Measurements from ENCODE around the gene PRPS2.

Gene PRPS2

GRCh38 chrX:12843061-12843667 is 52.0 kb downstream of the PRPS2 start:
- Histone ChIP-seq H3K9me3 (ENCODE audit: control insufficient read depth in 5 of 5, low read length in 5 of 5) (peaks cover 0 to 3% (median 0%) of the 10 kb centered on the region in 5 donors), H3K4me1 (ENCODE audit: control insufficient read depth in 5 of 5, insufficient read depth in 5 of 5, low read length in 5 of 5) (no peaks in the 10 kb centered on the region), H3K9ac (ENCODE audit: low read length in 5 of 5) (no peak overlapping the region), H3K27ac (ENCODE audit: low read depth, low read length) (no peak overlapping the region), H3K4me3 (ENCODE audit: low read depth in 1 of 5, low read length in 5 of 5) (no peak overlapping the region), H3K36me3 (ENCODE audit: control insufficient read depth in 5 of 5, insufficient read depth in 5 of 5, low read length in 5 of 5) (no peaks in the 10 kb centered on the region), H3K27me3 (ENCODE audit: control insufficient read depth in 5 of 5, insufficient read depth in 4 of 5, low read length in 5 of 5) (peaks cover 0 to 9% (median 0%) of the 10 kb centered on the region in 5 donors)

- Histone ChIP-seq H3K9ac (ENCODE audit: low read length in 5 of 5) (no peak overlapping the region), H3K36me3 (ENCODE audit: control insufficient read depth in 5 of 5, insufficient read depth in 5 of 5, low read length in 5 of 5) (no peaks in the 10 kb centered on the region), H3K4me3 (ENCODE audit: low read depth in 1 of 5, low read length in 5 of 5) (no peak overlapping the region), H3K9me3 (ENCODE audit: control insufficient read depth in 5 of 5, low read length in 5 of 5) (no peaks in the 10 kb centered on the region), H3K27me3 (ENCODE audit: control insufficient read depth in 5 of 5, insufficient read depth in 4 of 5, low read length in 5 of 5) (peaks cover 0 to 5% (median 0%) of the 10 kb centered on the region in 5 donors), H3K27ac (ENCODE audit: low read depth, low read length) (no peak overlapping the region), H3K4me1 (ENCODE audit: control insufficient read depth in 5 of 5, insufficient read depth in 5 of 5, low read length in 5 of 5) (no peaks in the 10 kb centered on the region)
Measured at GRCh38 chrX:12843668-12844279, 52.6 kb downstream of the PRPS2 start.

GRCh38 chrX:12844319-12844718 is 53.1 kb downstream of the PRPS2 start:
- H3K36me3 ChIP-seq (ENCODE audit: control insufficient read depth in 5 of 5, insufficient read depth in 5 of 5, low read length in 5 of 5): no peaks in the 10 kb centered on the region
- H3K4me1 ChIP-seq (ENCODE audit: control insufficient read depth in 5 of 5, insufficient read depth in 5 of 5, low read length in 5 of 5): no peaks in the 10 kb centered on the region
- no peaks in the 10 kb centered on the region for H3K9me3 ChIP-seq (ENCODE audit: control insufficient read depth in 5 of 5, low read length in 5 of 5)
- no peak overlapping the region for H3K9ac ChIP-seq (ENCODE audit: low read length in 5 of 5)
- no peak overlapping the region for H3K4me3 ChIP-seq (ENCODE audit: low read depth in 1 of 5, low read length in 5 of 5)
- H3K27ac ChIP-seq (ENCODE audit: low read depth, low read length): no peak overlapping the region
- peaks cover 0 to 5% (median 0%) of the 10 kb centered on the region in 5 donors for H3K27me3 ChIP-seq (ENCODE audit: control insufficient read depth in 5 of 5, insufficient read depth in 4 of 5, low read length in 5 of 5)

GRCh38 chrX:12865359-12865758 is 74.1 kb downstream of the PRPS2 start:
- Histone ChIP-seq H3K27me3 (ENCODE audit: control insufficient read depth in 5 of 5, insufficient read depth in 4 of 5, low read length in 5 of 5) (peaks cover 0 to 6% (median 0%) of the 10 kb centered on the region in 5 donors), H3K9me3 (ENCODE audit: control insufficient read depth in 5 of 5, low read length in 5 of 5) (peaks cover 0 to 4% (median 0%) of the 10 kb centered on the region in 5 donors), H3K4me3 (ENCODE audit: low read depth in 1 of 5, low read length in 5 of 5) (no peak overlapping the region), H3K27ac (ENCODE audit: low read depth, low read length) (no peak overlapping the region), H3K4me1 (ENCODE audit: control insufficient read depth in 5 of 5, insufficient read depth in 5 of 5, low read length in 5 of 5) (peaks cover 0 to 8% (median 7%) of the 10 kb centered on the region in 5 donors), H3K9ac (ENCODE audit: low read length in 5 of 5) (no peak overlapping the region), H3K36me3 (ENCODE audit: control insufficient read depth in 5 of 5, insufficient read depth in 5 of 5, low read length in 5 of 5) (no peaks in the 10 kb centered on the region)

GRCh38 chrX:12866451-12867377 is 75.5 kb downstream of the PRPS2 start, which contains the start of gene TLR7:
TLR7 (plus strand) TSS chrX:12867072; CDS start chrX:12867579, 507 bp downstream.
- Histone ChIP-seq H3K9ac (ENCODE audit: low read length in 5 of 5) (no peak within 1 kb of the TSS), H3K9me3 (ENCODE audit: control insufficient read depth in 5 of 5, low read length in 5 of 5) (peaks cover 0 to 4% (median 0%) of the 10 kb centered on the region in 5 donors), H3K4me1 (ENCODE audit: control insufficient read depth in 5 of 5, insufficient read depth in 5 of 5, low read length in 5 of 5) (peaks cover 0 to 8% (median 7%) of the 10 kb centered on the region in 5 donors), H3K36me3 (ENCODE audit: control insufficient read depth in 5 of 5, insufficient read depth in 5 of 5, low read length in 5 of 5) (no peaks in the 10 kb centered on the region), H3K4me3 (ENCODE audit: low read depth in 1 of 5, low read length in 5 of 5) (no peak within 1 kb of the TSS), H3K27me3 (ENCODE audit: control insufficient read depth in 5 of 5, insufficient read depth in 4 of 5, low read length in 5 of 5) (peaks cover 0 to 6% (median 0%) of the 10 kb centered on the region in 5 donors), H3K27ac (ENCODE audit: low read depth, low read length) (no peak within 1 kb of the TSS)

GRCh38 chrX:12867685-12868084 is 76.5 kb downstream of the PRPS2 start:
- H3K27me3 ChIP-seq (ENCODE audit: control insufficient read depth in 5 of 5, insufficient read depth in 4 of 5, low read length in 5 of 5): peaks cover 0 to 6% (median 0%) of the 10 kb centered on the region in 5 donors
- peaks cover 0 to 8% (median 7%) of the 10 kb centered on the region in 5 donors for H3K4me1 ChIP-seq (ENCODE audit: control insufficient read depth in 5 of 5, insufficient read depth in 5 of 5, low read length in 5 of 5)
- no peaks in the 10 kb centered on the region for H3K36me3 ChIP-seq (ENCODE audit: control insufficient read depth in 5 of 5, insufficient read depth in 5 of 5, low read length in 5 of 5)
- H3K9ac ChIP-seq (ENCODE audit: low read length in 5 of 5): no peak overlapping the region
- no peak overlapping the region for H3K4me3 ChIP-seq (ENCODE audit: low read depth in 1 of 5, low read length in 5 of 5)
- no peak overlapping the region for H3K27ac ChIP-seq (ENCODE audit: low read depth, low read length)
- peaks cover 0 to 4% (median 0%) of the 10 kb centered on the region in 5 donors for H3K9me3 ChIP-seq (ENCODE audit: control insufficient read depth in 5 of 5, low read length in 5 of 5)

- H3K4me3 ChIP-seq (ENCODE audit: low read depth in 1 of 5, low read length in 5 of 5): peak overlapping the region in 1 of 5 donors; percentile 30
- H3K27me3 ChIP-seq (ENCODE audit: control insufficient read depth in 5 of 5, insufficient read depth in 4 of 5, low read length in 5 of 5): peaks cover 0 to 6% (median 0%) of the 10 kb centered on the region in 5 donors
- H3K27ac ChIP-seq (ENCODE audit: low read depth, low read length): no peak overlapping the region
Measured at GRCh38 chrX:12868747-12869146, 77.5 kb downstream of the PRPS2 start.

GRCh38 chrX:12871257-12871656 is 80.0 kb downstream of the PRPS2 start:
- peaks cover 0 to 4% (median 0%) of the 10 kb centered on the region in 5 donors for H3K27me3 ChIP-seq (ENCODE audit: control insufficient read depth in 5 of 5, insufficient read depth in 4 of 5, low read length in 5 of 5)
- H3K27ac ChIP-seq (ENCODE audit: low read depth, low read length): no peak overlapping the region
- H3K4me1 ChIP-seq (ENCODE audit: control insufficient read depth in 5 of 5, insufficient read depth in 5 of 5, low read length in 5 of 5): peaks cover 0 to 8% (median 3%) of the 10 kb centered on the region in 5 donors

More at GRCh38 chrX:12868747-12869146, 77.5 kb downstream of the PRPS2 start:
- H3K36me3 ChIP-seq (ENCODE audit: control insufficient read depth in 5 of 5, insufficient read depth in 5 of 5, low read length in 5 of 5): no peaks in the 10 kb centered on the region
- H3K9ac ChIP-seq (ENCODE audit: low read length in 5 of 5): no peak overlapping the region
- peaks cover 0 to 8% (median 7%) of the 10 kb centered on the region in 5 donors for H3K4me1 ChIP-seq (ENCODE audit: control insufficient read depth in 5 of 5, insufficient read depth in 5 of 5, low read length in 5 of 5)
- H3K9me3 ChIP-seq (ENCODE audit: control insufficient read depth in 5 of 5, low read length in 5 of 5): peaks cover 0 to 4% (median 0%) of the 10 kb centered on the region in 5 donors

GRCh38 chrX:12872741-12873140 is 81.5 kb downstream of the PRPS2 start:
- Histone ChIP-seq H3K36me3 (ENCODE audit: control insufficient read depth in 5 of 5, insufficient read depth in 5 of 5, low read length in 5 of 5) (no peaks in the 10 kb centered on the region), H3K4me3 (ENCODE audit: low read depth in 1 of 5, low read length in 5 of 5) (no peak overlapping the region), H3K9ac (ENCODE audit: low read length in 5 of 5) (no peak overlapping the region), H3K4me1 (ENCODE audit: control insufficient read depth in 5 of 5, insufficient read depth in 5 of 5, low read length in 5 of 5) (no peaks in the 10 kb centered on the region), H3K27ac (ENCODE audit: low read depth, low read length) (no peak overlapping the region), H3K27me3 (ENCODE audit: control insufficient read depth in 5 of 5, insufficient read depth in 4 of 5, low read length in 5 of 5) (peaks cover 0 to 4% (median 2%) of the 10 kb centered on the region in 5 donors), H3K9me3 (ENCODE audit: control insufficient read depth in 5 of 5, low read length in 5 of 5) (peaks cover 0 to 4% (median 0%) of the 10 kb centered on the region in 5 donors)

More at GRCh38 chrX:12871257-12871656, 80.0 kb downstream of the PRPS2 start:
- Histone ChIP-seq H3K9ac (ENCODE audit: low read length in 5 of 5) (no peak overlapping the region), H3K4me3 (ENCODE audit: low read depth in 1 of 5, low read length in 5 of 5) (no peak overlapping the region), H3K9me3 (ENCODE audit: control insufficient read depth in 5 of 5, low read length in 5 of 5) (peaks cover 0 to 4% (median 0%) of the 10 kb centered on the region in 5 donors), H3K36me3 (ENCODE audit: control insufficient read depth in 5 of 5, insufficient read depth in 5 of 5, low read length in 5 of 5) (no peaks in the 10 kb centered on the region)

All from subcutaneous abdominal adipose tissue (tissue), 5 donors.